GM23338 (cell line): ENCODE measurements around the gene MFSD6. TPM values are rescaled to one million over a fixed set of nuclear protein-coding genes. Genes with fewer than 3 reads are reported as not detected.

Experiments
- ATAC-seq: fragments of 200-7000 bp; cut with Tn5 transposase; 3 replicates; pipeline ENCODE4 v1.9.1; 2020
- DNase-seq: peaks from one replicate; pipeline ENCODE4 v3.0.0-alpha.2; 2015; ENCODE audit warnings: low spot score
- H2AFZ ChIP-seq: fragments of 200-600 bp; sonication (generic); 2 replicates; pipeline ENCODE4 v1.8.0; 2016; ENCODE audit warnings: antibody characterized with exemption, mild to moderate bottlenecking, moderate library complexity
- H3F3A ChIP-seq: fragments of 200-600 bp; sonication (generic); replicated peaks from 2 replicates; pipeline ENCODE4 v1.8.0; 2017; ENCODE audit warnings: antibody characterized with exemption, mixed run types, low read depth
- H3K27ac ChIP-seq: fragments of 200-600 bp; sonication (generic); 2 replicates; pipeline ENCODE4 v1.6.1; 2016; ENCODE audit warnings: low read depth
- H3K27me3 ChIP-seq: fragments of 200-600 bp; sonication (generic); 2 replicates; pipeline ENCODE4 v1.8.0; 2016; ENCODE audit warnings: mild to moderate bottlenecking, mixed run types, moderate library complexity; ENCODE audit not compliant: insufficient read depth
- H3K36me3 ChIP-seq: fragments of 200-600 bp; sonication (generic); 2 replicates; pipeline ENCODE4 v1.8.0; 2016; ENCODE audit warnings: mild to moderate bottlenecking; ENCODE audit not compliant: insufficient read depth
- H3K4me1 ChIP-seq: fragments of 200-600 bp; sonication (generic); 2 replicates; pipeline ENCODE4 v1.8.0; 2016; ENCODE audit warnings: mild to moderate bottlenecking, moderate library complexity; ENCODE audit not compliant: insufficient read depth
- H3K4me2 ChIP-seq: fragments of 200-600 bp; sonication (generic); 2 replicates; pipeline ENCODE4 v1.7.1; 2017; ENCODE audit warnings: mixed run types
- H3K4me3 ChIP-seq: fragments of 200-600 bp; sonication (generic); 2 replicates; pipeline ENCODE4 v1.6.1; 2016; ENCODE audit warnings: mixed run types
- H3K79me2 ChIP-seq: fragments of 200-600 bp; sonication (generic); replicated peaks from 2 replicates; pipeline ENCODE4 v1.8.0; 2017; ENCODE audit warnings: mild to moderate bottlenecking; ENCODE audit not compliant: insufficient read depth
- H3K9me2 ChIP-seq: fragments of 200-600 bp; sonication (generic); 2 replicates; pipeline ENCODE4 v1.8.0; 2017; ENCODE audit not compliant: insufficient read depth
- H4K20me1 ChIP-seq: fragments of 200-600 bp; sonication (generic); replicated peaks from 2 replicates; pipeline ENCODE4 v1.8.0; 2017; ENCODE audit warnings: mild to moderate bottlenecking; ENCODE audit not compliant: insufficient read depth
- H3K27ac Mint-ChIP-seq: 2 replicates; pipeline ENCODE4 v1.8.0; 2020; ENCODE audit warnings: inconsistent platforms, mild to moderate bottlenecking, moderate library complexity, mixed read lengths
- H3K27me3 Mint-ChIP-seq: 3 replicates; pipeline ENCODE4 v1.8.0; 2022; ENCODE audit warnings: low read depth, mild to moderate bottlenecking, moderate library complexity, mixed read lengths, inconsistent platforms; ENCODE audit not compliant: insufficient read depth, poor library complexity
- H3K36me3 Mint-ChIP-seq: 3 replicates; pipeline ENCODE4 v1.8.0; 2021; ENCODE audit warnings: low read depth, mild to moderate bottlenecking, inconsistent platforms, moderate library complexity, mixed read lengths
- H3K4me1 Mint-ChIP-seq: 3 replicates; pipeline ENCODE4 v1.8.0; 2020; ENCODE audit warnings: mild to moderate bottlenecking, inconsistent platforms, mixed read lengths
- H3K4me3 Mint-ChIP-seq: 3 replicates; pipeline ENCODE4 v1.8.0; 2021; ENCODE audit warnings: moderate library complexity, mild to moderate bottlenecking, inconsistent platforms, mixed read lengths
- H3K9me3 Mint-ChIP-seq: 3 replicates; pipeline ENCODE4 v1.8.0; 2020; ENCODE audit warnings: moderate library complexity, mild to moderate bottlenecking, inconsistent platforms, mixed read lengths
- CREB1 ChIP-seq: fragments of 250-450 bp; sonication (Bioruptor Pico); IDR thresholded peaks from 2 replicates; pipeline ENCODE4 v1.5.0; 2020; ENCODE audit warnings: low read depth, mild to moderate bottlenecking, moderate library complexity
- EZH2 ChIP-seq: fragments of 200-600 bp; sonication (generic); IDR thresholded peaks from one replicate; pipeline ENCODE4 v1.8.0; 2017; ENCODE audit warnings: antibody characterized with exemption, mild to moderate bottlenecking, low read depth; ENCODE audit not compliant: unreplicated experiment
- EZH2phosphoT487 ChIP-seq: fragments of 200-600 bp; sonication (generic); IDR thresholded peaks from one replicate; pipeline ENCODE4 v1.8.1; 2018; ENCODE audit warnings: antibody characterized with exemption; ENCODE audit not compliant: unreplicated experiment
- POLR2AphosphoS5 ChIP-seq: IDR thresholded peaks from 2 replicates; pipeline ENCODE4 v1.6.1; 2016; ENCODE audit warnings: antibody characterized with exemption, low read depth
- ZNF114 ChIP-seq: fragments of 250-450 bp; sonication (Bioruptor Pico); IDR thresholded peaks from 2 replicates; pipeline ENCODE4 v1.5.0; 2020; ENCODE audit warnings: mild to moderate bottlenecking, moderate library complexity
- polyA plus RNA-seq: library from polyadenylated mRNA; unstranded; fragments of >200 nt; fragmentation: Nextera tagmentation; extraction: Ambion mirVana; gene quantifications from 2 replicates; pipeline ENCODE4 v1.2.1, GENCODE V29; 2016
- total RNA-seq: library from RNA; depleted of rRNA; stranded (reverse); fragments of >200 nt; shearing (Covaris generic); gene quantifications from 2 replicates; pipeline ENCODE4 v1.2.3, GENCODE V29; 2014
- TF ChIP-seq, protein P1 (sequence below): IDR thresholded peaks from one replicate; pipeline ENCODE4 v1.6.1; 2018; ENCODE audit warnings: antibody characterized with exemption; ENCODE audit not compliant: unreplicated experiment
- TF ChIP-seq, protein P2 (sequence below): IDR thresholded peaks from 2 replicates; pipeline ENCODE4 v1.6.1; 2016; ENCODE audit warnings: antibody characterized with exemption
- TF ChIP-seq, protein P3 (sequence below): fragments of 250-450 bp; sonication (Bioruptor Pico); IDR thresholded peaks from 2 replicates; pipeline ENCODE4 v1.5.0; 2020; ENCODE audit warnings: mild to moderate bottlenecking, moderate library complexity

MFSD6 gene
- total and polyA plus RNA-seq, 2 experiments from 2014 or later, result 2.3 to 9.6 TPM

GRCh38 chr2:190530248-190530900 is 122.2 kb downstream of the MFSD6 start:
- Histone ChIP-seq H4K20me1 (no peaks in the 10 kb centered on the region), H2AFZ (no peak overlapping the region), H3K4me2 (no peak overlapping the region), H3K9me2 (no peaks in the 10 kb centered on the region), H3K27me3 (no peaks in the 10 kb centered on the region), H3K4me1 (peaks cover 13% of the 10 kb centered on the region), H3F3A (peaks cover 4% of the 10 kb centered on the region; the same call in 1 of the 2 replicates), H3K27ac (no peak overlapping the region; the same call in 1 of the 2 replicates), H3K79me2 (no peaks in the 10 kb centered on the region), H3K36me3 (no peaks in the 10 kb centered on the region), H3K4me3 (no peak overlapping the region)
- TF ChIP-seq POLR2AphosphoS5 (no peak), EZH2 (no peak), ZNF114 (CRISPR knock-in tag) (no peak), CREB1 (CRISPR knock-in tag) (no peak), EZH2phosphoT487 (no peak)
- TF ChIP-seq, protein P1, sequence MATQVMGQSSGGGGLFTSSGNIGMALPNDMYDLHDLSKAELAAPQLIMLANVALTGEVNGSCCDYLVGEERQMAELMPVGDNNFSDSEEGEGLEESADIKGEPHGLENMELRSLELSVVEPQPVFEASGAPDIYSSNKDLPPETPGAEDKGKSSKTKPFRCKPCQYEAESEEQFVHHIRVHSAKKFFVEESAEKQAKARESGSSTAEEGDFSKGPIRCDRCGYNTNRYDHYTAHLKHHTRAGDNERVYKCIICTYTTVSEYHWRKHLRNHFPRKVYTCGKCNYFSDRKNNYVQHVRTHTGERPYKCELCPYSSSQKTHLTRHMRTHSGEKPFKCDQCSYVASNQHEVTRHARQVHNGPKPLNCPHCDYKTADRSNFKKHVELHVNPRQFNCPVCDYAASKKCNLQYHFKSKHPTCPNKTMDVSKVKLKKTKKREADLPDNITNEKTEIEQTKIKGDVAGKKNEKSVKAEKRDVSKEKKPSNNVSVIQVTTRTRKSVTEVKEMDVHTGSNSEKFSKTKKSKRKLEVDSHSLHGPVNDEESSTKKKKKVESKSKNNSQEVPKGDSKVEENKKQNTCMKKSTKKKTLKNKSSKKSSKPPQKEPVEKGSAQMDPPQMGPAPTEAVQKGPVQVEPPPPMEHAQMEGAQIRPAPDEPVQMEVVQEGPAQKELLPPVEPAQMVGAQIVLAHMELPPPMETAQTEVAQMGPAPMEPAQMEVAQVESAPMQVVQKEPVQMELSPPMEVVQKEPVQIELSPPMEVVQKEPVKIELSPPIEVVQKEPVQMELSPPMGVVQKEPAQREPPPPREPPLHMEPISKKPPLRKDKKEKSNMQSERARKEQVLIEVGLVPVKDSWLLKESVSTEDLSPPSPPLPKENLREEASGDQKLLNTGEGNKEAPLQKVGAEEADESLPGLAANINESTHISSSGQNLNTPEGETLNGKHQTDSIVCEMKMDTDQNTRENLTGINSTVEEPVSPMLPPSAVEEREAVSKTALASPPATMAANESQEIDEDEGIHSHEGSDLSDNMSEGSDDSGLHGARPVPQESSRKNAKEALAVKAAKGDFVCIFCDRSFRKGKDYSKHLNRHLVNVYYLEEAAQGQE, result no peak
- TF ChIP-seq, protein P2, sequence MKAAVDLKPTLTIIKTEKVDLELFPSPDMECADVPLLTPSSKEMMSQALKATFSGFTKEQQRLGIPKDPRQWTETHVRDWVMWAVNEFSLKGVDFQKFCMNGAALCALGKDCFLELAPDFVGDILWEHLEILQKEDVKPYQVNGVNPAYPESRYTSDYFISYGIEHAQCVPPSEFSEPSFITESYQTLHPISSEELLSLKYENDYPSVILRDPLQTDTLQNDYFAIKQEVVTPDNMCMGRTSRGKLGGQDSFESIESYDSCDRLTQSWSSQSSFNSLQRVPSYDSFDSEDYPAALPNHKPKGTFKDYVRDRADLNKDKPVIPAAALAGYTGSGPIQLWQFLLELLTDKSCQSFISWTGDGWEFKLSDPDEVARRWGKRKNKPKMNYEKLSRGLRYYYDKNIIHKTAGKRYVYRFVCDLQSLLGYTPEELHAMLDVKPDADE, result no peak
- TF ChIP-seq, protein P3, sequence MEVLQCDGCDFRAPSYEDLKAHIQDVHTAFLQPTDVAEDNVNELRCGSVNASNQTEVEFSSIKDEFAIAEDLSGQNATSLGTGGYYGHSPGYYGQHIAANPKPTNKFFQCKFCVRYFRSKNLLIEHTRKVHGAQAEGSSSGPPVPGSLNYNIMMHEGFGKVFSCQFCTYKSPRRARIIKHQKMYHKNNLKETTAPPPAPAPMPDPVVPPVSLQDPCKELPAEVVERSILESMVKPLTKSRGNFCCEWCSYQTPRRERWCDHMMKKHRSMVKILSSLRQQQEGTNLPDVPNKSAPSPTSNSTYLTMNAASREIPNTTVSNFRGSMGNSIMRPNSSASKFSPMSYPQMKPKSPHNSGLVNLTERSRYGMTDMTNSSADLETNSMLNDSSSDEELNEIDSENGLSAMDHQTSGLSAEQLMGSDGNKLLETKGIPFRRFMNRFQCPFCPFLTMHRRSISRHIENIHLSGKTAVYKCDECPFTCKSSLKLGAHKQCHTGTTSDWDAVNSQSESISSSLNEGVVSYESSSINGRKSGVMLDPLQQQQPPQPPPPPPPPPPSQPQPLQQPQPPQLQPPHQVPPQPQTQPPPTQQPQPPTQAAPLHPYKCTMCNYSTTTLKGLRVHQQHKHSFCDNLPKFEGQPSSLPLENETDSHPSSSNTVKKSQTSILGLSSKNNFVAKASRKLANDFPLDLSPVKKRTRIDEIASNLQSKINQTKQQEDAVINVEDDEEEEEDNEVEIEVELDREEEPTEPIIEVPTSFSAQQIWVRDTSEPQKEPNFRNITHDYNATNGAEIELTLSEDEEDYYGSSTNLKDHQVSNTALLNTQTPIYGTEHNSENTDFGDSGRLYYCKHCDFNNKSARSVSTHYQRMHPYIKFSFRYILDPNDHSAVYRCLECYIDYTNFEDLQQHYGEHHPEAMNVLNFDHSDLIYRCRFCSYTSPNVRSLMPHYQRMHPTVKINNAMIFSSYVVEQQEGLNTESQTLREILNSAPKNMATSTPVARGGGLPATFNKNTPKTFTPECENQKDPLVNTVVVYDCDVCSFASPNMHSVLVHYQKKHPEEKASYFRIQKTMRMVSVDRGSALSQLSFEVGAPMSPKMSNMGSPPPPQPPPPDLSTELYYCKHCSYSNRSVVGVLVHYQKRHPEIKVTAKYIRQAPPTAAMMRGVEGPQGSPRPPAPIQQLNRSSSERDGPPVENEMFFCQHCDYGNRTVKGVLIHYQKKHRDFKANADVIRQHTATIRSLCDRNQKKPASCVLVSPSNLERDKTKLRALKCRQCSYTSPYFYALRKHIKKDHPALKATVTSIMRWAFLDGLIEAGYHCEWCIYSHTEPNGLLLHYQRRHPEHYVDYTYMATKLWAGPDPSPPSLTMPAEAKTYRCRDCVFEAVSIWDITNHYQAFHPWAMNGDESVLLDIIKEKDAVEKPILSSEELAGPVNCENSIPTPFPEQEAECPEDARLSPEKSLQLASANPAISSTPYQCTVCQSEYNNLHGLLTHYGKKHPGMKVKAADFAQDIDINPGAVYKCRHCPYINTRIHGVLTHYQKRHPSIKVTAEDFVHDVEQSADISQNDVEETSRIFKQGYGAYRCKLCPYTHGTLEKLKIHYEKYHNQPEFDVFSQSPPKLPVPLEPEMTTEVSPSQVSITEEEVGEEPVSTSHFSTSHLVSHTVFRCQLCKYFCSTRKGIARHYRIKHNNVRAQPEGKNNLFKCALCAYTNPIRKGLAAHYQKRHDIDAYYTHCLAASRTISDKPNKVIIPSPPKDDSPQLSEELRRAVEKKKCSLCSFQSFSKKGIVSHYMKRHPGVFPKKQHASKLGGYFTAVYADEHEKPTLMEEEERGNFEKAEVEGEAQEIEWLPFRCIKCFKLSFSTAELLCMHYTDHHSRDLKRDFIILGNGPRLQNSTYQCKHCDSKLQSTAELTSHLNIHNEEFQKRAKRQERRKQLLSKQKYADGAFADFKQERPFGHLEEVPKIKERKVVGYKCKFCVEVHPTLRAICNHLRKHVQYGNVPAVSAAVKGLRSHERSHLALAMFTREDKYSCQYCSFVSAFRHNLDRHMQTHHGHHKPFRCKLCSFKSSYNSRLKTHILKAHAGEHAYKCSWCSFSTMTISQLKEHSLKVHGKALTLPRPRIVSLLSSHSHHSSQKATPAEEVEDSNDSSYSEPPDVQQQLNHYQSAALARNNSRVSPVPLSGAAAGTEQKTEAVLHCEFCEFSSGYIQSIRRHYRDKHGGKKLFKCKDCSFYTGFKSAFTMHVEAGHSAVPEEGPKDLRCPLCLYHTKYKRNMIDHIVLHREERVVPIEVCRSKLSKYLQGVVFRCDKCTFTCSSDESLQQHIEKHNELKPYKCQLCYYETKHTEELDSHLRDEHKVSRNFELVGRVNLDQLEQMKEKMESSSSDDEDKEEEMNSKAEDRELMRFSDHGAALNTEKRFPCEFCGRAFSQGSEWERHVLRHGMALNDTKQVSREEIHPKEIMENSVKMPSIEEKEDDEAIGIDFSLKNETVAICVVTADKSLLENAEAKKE (CRISPR knock-in tag), result no peak
- DNase-seq, result no peak
- Mint-ChIP-seq H3K36me3 (no peaks in the 10 kb centered on the region; the same call in 1 of the 3 replicates), H3K27ac (no peak overlapping the region), H3K4me1 (peaks cover 25% of the 10 kb centered on the region), H3K4me3 (no peak overlapping the region), H3K9me3 (no peaks in the 10 kb centered on the region), H3K27me3 (peaks cover 6% of the 10 kb centered on the region)
- no peak for ATAC-seq
